AG08395 (cell line): Measurements from ENCODE around the gene INF2.
"Not testable (repeated sequence)": the region's sequence is repeated elsewhere in the genome, so short reads cannot be mapped to it uniquely, and the experiment has no call there.

Source experiments
- DNase-seq: peaks from one replicate; pipeline ENCODE4 v3.0.0; 2012; ENCODE audit warnings: mixed read lengths, low spot score

Gene INF2

DNA sequence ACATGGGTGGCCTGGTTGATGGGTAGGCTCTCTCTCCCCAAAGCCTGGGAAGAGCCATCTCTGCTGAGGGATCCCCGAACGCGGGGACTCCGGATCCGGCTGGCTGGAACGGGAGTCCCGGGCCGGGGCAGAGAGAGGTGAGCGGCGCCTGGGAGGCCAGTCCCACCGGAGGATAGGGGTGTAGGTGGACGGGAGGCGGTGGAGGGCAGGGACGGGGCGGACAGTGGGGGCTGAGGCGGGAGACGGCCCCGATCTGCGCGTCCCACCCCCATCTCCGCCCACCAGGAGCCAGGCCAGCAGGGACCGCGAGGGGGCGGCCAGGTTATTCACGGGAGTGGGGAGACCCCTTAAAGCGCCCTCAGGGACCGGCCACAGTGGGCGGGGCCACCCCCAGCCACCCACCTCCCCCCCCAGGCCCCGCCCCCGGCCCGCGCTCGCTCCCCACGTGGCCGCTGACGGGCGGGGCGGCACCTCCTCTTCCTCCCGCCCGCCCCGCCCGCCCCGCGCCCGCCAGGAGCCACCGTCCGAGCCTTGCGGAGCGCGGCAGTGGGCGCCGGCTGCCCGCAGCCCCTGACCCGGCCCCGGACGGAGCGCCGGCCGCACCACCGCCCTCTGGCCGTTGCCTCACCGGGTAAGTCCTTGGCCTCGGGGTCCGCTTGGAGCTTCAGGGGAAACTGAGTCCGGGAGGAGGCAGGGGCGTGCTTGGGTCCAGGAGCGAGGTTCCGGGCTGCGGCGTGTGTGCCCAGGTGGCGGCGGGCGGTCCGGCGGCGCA is at the start of gene INF2:
Gene INF2, plus strand, starts transcription at position 510 of the 772 bp plus-strand sequence. CDS start 11,748 bp downstream, outside the sequence.
- peak; percentile 90 for DNase-seq

GRCh38 chr14:104639885-104640548 is 49.4 kb upstream of the INF2 start:
- peak; percentile 87 for DNase-seq

- no peak for DNase-seq
These were observed 48.7 kb upstream of the INF2 start for GRCh38 chr14:104640681-104641080.

DNA sequence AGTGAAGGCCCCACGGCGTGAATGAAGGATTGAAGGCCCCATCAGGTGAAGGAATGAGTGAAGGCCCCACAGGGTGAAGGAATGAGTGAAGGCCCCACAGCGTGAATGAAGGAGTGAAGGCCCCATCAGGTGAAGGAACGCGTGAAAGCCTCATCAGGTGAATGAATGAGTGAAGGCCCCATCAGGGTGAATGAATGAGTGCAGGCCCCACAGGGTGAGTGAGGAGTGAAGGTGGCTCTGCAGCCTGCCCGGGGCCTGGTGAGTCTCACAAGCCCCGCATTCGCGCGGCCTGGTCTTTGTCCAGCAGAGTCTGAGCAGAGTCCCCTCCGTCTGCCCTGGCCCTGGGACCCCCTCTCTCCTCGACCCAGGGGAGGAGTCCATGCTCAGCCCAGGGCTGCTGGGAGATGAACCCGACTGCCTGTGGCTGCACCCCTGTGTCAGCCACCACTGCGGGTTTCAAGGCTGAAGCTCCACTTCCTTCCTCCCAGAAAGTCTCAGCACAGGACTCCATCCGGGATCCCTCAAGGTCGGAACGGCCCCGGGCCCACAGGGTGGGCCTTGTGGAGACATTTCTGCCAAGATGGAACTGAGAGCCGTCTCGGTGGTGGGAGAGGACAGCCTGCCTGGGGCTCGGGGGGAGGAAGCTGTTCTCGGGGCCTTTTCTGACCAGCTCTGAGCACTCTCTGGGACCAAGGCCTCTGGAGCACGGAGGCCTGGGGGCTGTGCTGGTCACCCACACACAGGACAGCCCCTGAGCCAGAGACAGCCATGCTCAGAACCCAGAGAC is 47.5 kb upstream of the INF2 start:
- DNase-seq: no peak

GRCh38 chr14:104642540-104642868 is 46.9 kb upstream of the INF2 start:
- DNase-seq: no peak

DNA sequence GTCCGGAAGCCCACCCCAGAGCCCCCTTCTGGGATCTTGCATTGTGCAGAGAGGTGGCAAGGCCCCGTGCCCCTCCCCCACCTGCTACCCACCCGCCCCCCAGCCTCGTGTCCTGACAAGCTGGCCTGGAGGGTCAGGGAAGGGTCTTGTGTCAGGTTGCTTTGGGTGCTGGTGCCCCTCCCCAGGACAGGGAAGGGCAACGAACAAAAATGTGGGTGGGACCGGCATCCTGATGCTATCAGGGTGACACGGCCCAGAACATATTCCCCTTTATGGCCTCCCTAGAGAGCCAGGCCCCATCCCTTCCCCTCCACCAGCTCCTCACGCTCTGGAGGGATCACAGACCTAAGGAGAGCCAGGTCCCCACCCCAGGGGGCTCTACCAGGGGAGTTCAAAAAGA is 46.1 kb upstream of the INF2 start:
- no peak for DNase-seq

DNA sequence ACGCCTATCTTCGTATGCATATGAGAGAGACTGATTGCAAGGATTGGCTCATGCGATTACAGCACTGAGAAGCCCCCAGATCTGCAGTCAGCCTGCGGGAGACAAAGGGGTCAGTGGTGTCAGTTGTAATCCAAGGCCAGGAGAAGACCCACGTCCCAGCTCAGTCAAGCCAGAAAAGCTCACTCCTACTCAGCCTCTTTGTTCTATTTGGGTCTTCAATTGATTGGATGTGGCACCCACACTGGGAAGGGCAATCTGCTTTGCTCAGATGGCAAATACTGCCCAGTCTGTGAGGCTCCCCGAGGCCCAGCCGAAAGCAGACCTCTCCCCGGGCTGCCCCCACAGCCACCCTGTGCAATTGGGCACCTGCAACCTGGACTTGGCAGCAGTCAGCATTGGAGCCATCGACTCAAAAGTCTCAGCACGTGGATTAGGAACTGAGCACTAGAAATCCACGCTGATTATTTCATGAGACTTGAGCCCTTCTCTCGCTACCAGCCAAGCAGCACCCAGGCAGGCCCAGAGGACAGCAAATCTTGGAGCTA is 45.3 kb upstream of the INF2 start:
- no peak for DNase-seq

DNA sequence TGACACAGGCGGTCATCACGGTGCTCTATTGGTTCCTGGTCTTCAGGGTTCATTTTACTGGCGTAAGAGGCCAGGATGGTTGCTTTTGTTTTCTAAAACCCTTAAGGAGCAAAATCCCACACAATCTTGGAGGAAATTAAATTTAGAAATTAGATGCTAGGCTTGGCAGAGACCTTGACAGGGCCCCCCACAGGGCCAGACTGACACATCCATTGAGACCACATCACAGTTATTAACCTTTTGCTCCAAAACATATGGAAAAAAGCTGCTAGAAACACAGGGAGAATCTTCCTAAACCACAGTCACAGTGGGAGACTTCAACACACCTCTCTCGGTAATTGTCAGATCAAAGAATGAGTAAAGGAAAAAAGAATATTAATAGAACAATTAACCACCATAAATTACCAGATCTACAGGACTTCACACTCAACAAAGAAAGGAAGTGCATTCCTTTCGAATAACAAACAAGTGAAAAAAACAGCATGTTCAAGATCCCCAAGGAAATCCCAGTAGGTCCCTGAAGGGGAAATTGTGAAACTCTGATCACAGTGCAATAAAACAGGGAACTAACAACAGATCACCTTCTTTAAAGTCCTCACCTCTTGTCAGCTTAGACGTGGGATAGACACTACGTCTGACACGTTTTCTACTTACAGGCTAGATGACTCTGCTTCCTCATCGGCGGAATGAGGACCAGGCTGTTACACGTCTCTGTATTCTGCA is 44.6 kb upstream of the INF2 start:
- DNase-seq: no peak

DNA sequence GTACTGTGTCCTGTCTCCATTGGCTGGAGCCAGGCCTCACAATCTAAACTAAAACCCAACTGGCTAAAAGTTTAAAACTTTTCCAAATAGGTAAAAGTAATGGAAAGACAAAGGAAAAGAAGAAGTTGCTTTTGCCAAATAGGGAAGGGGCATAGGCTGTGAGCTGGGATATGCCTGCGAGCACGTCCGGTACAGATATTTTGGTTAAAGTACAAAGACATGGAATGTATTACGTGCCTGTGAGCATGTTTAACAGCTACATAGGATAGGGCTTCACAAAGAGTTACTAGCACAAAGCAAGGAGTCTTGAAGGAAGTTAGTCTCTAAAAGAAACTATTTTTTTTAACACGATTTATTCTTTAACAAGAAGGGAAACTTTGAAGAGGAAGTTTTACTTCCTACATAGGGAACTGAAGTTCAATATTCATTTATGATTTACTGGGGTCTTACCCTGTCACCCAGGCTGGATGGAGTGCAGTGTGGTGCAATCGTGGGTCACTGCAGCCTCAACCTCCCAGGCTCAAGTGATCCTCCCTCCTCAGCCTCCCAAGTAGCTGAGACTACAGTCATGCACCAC is 41.9 kb upstream of the INF2 start:
- no peak for DNase-seq

DNA sequence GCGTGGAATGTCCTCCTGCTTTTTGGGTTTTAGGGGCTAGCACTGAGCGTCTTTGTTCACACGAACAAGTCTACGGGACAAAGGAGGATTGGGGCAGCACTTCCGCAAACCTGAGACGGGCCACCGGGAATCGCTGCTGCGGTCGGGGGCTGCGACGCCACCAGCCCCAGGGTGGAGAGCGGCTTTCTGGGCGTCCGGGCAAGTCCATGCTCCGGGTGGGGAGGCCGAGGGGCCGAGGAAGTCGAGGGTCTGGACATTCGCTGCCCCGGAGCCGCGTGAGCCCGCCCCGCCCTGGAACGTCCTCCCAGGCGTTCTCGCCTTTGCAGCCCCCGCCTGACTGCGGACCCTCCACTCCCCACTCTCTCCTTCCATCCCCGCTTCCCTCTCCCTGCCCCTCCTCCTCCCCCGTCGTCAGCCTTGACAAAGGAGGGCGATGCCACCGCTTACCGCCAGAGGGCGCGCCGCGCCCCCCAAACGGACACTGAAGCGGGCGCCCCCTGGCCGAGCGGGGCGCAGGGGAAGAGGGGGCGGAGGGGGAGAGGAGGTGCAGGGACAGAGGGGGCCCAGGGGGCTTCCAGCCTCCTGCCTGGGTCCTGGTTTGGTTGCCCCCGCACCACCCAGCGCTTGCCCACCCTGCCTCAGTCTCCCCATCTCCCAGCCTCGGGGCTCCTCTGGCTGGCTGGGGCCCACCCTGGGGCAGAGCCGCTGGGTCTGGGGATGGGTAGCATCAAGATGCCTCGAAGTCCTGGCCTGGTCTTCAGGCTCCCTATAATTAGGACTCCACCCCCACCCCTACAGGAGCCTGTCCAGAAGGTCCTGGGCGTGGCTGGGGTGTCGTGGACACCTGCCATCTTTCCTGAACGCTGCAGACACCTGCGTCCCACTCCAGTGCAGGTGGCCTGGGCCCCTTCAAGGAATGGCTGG is 39.1 kb upstream of the INF2 start:
- DNase-seq: peak; percentile 87

GRCh38 chr14:104650981-104651875 is 38.2 kb upstream of the INF2 start:
- DNase-seq: no peak

DNA sequence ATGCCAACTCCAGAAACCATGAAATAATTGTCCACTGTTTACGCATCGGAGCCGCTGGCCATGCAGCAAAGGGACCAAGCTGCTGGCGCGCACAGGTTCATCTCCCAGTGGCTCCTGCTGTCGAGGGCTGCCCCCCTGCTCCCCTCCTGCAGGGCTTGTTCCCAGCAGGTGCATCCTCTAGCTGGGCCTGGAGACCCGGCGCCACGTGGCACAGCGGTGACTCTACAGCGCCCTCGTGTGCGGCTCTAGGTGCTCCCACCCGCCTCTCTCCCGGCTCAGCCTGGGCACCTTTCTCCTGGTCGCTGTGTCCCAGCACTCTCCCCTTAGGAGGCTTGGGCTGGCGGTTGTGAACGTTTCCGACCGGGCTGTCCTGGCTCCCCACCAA is 37.5 kb upstream of the INF2 start:
- DNase-seq: no peak

GRCh38 chr14:104652386-104652785 is 37.0 kb upstream of the INF2 start:
- no peak for DNase-seq

- not testable (repeated sequence) for DNase-seq
These were observed 36.1 kb upstream of the INF2 start for GRCh38 chr14:104653130-104653920.

DNA sequence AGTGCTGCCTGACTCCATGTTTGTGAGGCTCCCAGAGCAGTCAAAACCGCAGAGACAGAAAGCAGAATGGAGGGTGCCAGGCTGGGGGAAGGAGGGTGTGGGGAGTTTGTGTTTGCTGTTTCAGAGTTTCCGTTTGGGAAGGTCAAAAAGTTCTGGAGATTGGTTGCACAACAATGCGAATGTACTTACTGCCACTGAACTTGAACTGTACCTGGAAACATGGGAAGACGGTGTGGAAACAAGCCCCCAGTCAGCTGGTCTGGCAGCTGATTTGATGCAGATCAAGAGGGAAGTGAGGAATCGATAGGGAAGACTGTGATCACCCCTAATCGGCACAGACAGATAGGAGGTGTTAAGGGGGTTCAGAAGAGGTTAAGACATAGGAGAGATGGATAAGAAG is 35.3 kb upstream of the INF2 start:
- no peak for DNase-seq

GRCh38 chr14:104655128-104655848 is 34.1 kb upstream of the INF2 start:
- no peak for DNase-seq

GRCh38 chr14:104656014-104656714 is 33.3 kb upstream of the INF2 start:
- no peak for DNase-seq
